ENCODE measurements around the gene HPS6. TPM values are rescaled to one million over a fixed set of nuclear protein-coding genes. Genes with fewer than 3 reads are reported as not detected.
"Not testable (repeated sequence)": the region's sequence is repeated elsewhere in the genome, so short reads cannot be mapped to it uniquely, and the experiment has no call there.

Gene HPS6
- 21.9 TPM for polyA plus RNA-seq (2013, experiment 1 of 2; ENCODE audit: insufficient read length)
- 14.8 TPM for polyA plus RNA-seq (2013, experiment 2 of 2; ENCODE audit: insufficient read length)

DNA sequence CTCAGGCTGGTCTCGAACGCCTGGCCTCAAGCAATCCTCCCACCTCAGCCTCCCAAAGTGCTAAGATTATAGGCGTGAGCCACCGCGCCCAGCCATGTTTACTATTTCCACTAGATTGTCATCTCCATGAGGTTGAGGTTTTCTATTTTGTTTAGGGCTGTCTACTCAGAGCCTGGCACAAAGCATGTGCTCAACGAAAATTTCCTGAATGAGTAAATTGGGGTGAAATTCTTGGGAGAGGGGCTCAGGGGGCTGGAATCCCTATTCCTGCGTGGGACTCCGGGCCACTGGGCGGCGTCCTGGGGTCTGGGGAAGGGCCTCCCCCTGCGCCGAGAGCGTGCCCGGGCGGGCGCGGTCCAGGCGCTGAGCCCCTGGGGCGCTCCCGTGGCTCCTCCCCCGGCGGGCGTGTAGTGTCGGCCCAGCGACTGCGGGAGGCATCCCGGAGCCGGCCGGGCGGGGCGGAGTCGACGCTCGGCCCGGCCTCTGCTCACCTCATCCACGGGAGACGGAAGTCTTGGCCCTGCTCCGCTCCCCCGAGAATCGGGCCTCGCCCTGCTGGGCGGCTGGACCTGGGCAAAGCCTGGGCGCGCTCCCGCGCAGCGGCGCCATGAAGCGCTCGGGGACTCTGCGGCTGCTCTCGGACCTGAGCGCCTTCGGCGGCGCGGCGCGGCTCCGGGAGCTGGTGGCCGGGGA, at the start of gene HPS6:
HPS6 (plus strand) TSS at position 482 of the 693 bp plus-strand sequence; CDS start at position 608, 126 bp downstream.
- DNase-seq = peak; percentile 91

DNA sequence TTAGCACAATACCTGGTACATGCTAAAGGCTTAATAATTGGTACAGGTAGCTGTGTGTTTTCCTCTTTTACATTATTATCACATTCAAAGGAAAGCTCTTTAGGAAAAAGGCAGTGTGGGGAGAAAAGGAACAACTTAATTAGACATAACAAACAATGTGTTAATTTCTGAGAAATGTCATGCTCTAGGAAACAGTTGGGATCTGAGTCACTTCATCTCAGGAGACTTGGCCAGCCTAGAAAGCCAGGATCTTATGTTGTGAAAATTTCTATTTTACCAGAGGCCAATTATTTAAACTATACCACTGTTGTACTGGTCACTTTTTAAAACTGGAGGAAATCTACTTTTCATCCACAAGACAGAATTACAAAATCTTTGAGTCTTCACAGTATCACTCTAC, 48.7 kb upstream of the HPS6 start:
- DNase-seq = no peak

GRCh38 chr10:102017295-102017694, 47.9 kb upstream of the HPS6 start:
- no peak for DNase-seq

- no peak for DNase-seq
These were observed 44.2 kb upstream of the HPS6 start for GRCh38 chr10:102020938-102021337.

DNA sequence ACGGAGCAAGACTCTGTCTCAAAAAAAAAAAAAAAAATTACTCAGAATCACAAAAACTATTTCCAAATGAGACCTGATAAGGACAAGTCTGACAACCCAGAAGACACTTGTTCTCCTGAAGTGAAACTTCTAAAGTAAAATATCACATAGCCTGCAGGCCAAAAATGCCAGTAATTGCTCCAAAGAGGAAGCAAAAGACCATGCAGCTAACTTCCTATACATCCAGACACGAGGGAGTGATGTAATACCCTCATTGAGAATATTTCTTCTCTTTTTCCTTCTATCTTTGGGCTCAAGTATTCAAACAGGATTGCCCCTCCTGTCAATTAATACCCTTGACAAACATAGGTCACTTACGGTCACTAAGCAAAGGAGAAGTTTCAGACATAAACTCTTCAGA, 40.4 kb upstream of the HPS6 start:
- no peak for DNase-seq

- no peak for DNase-seq
These were observed 37.9 kb upstream of the HPS6 start for GRCh38 chr10:102027261-102027660.

GRCh38 chr10:102033787-102034186, 31.4 kb upstream of the HPS6 start:
- no peak for DNase-seq

DNA sequence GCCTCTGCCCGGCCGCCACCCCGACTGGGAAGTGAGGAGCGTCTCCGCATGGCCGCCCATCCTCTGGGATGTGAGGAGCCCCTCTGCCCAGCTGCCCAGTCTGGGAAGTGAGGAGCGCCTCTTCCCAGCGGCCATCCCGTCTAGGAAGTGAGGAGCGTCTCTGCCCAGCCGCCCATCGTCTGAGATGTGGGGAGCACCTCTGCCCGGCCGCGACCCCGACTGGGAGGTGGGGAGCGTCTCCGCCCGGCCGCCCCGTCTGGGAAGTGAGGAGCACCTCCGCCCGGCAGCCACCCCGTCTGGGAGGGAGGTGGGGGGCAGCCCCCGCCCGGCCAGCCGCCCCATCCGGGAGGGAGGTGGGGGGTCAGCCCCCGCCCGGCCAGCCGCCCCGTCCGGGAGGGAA, 29.3 kb upstream of the HPS6 start:
- DNase-seq = not testable (repeated sequence)

GRCh38 chr10:102038410-102038809, 26.7 kb upstream of the HPS6 start:
- no peak for DNase-seq

DNA sequence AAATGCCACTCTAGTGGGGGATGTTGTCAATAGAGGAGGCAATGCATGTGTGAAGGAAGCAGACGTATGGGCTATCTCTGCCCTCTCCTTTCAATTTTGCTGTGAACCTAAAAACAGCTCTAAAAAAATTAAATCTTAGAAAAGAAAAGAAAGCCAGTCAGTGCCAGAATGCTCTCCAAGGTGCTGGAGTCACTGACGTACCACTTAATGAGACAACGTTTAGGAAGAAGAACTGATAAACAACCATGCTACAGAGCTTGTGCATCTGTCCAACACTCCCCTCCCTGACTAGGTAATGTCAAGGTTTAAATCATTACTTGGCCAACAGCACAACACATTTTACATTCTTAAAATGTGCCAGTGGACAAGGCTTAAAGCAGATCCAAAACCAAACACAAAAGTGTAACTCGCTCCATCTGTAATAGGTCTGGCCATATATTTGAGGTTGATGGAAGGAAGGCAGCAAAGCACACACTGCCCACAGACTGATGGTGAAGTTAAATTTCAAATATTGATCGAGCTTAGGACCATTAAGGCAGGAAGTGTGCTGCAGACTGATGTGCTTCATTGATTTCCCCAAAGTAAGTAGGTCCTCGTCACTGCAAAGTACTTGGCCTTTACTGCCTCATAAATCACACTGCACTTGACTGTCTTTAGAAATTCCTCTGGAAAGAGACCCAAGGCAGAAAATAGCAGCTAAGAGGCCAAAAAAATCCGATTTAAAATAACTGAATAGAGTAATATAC, 24.7 kb upstream of the HPS6 start:
- DNase-seq = peak; percentile 5

DNA sequence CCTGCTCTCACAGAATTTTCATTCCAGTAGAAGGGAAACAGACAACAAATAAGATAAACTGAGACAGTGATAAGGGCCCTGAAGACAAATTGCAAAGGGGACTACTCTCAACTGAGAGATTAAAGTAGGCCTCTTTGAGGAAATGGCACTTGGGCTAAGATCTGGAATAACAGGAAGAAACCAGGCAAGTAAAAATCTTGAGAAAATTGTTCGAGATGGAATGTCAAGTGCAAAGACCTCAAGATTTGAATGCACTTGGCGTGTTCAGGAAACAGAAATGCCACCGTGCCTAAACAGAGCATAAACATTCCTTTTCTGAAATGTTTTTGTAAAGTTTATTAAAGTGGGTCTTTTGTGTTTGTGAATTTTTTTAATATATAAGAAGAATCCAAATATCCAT, 19.9 kb upstream of the HPS6 start:
- no peak for DNase-seq

DNA sequence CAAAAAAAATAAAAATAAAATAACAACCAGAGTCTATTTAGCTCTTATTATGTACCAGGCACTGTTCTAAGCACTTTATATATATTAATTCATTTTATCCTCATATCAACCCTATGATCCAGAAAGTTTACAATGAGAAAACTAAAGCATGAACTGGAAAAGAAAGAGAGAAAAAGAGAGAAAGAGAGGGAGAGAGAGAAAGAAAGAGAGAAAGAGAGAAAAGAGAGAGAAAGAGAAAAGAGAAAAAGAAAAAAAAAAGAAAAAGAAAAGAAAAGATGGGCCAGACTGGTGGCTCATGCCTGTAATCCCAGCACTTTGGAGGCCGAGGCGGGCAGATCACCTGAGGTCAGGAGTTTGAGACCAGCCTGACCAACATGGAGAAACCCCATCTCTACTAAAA, 19.1 kb upstream of the HPS6 start:
- DNase-seq = no peak

DNA sequence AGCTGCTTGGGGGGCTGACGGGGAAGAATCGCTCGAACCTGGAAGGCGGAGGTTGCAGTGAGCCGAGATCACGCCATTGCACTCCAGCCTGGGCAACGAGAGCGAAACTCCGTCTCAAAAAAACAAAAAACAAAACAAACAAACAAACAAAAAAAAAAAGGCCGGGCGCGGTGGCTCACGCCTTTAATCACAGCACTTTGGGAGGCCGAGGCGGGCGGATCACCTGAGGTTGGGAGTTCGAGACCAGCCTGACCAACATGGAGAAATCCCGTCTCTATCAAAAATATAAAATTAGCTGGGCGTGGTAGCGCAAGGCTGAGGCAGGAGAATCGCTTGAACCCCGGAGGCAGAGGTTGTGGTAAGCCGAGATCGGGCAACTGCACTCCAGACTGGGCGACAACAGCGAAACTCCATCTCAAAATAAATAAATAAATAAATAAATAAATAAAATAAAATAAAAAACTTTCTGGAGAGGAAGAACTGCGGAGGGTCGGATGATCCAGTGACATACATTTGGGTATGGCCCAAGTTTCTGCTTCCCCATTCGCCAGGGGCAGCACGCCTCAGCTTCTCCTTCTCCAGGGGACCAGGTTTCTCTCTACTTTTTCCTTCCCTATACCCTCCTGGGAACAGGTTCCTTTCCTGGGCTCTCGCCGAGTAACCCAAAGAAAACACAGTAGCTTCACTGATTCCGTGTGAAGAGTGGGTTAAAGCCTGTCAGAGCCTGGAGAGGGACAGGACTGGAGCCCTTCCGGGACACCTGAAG, 10.1 kb upstream of the HPS6 start:
- peak; percentile 29 for DNase-seq

DNA sequence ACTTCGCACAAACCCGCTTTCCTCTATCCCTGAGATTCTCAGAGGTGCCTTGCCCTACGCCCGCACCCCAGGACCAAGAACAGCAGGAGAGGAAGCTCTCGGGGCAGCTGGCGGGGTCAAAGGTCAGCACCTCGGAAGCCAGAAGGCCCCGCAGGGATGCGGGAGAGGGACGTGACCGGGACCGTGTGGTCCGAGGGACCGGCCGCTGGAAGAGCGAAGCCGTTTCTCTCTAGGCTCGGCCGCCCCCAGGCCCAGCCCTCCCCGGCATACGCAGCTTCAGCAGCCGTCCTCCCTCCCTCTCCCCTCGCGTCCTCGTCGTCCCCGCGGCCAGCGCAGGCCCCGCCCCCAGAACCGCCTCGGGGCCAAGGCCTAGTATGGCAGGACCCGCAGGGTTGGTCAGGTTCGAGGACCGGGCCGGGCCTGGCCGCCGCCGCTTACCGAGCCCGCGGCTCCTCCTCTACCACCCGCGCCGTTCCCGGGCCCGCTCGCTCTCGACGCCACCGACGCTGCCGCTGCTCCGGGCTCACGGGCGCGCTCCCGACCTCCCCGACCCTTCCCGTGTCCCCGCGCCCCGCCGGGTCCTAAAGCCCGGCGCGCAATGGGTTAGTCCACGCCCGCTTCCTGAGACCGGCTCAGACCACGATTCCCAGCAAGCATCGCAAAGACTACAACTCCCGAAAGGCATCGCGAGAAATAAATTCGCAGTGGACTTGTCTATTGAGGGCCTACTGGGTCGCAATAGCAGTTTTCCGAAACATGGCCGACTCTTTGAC, 9.3 kb upstream of the HPS6 start, which contains the start of gene ARMH3:
ARMH3 (minus strand) TSS at position 527 of the 773 bp plus-strand sequence. CDS start 16,059 bp downstream, outside the sequence.
- DNase-seq = peak; percentile 99

DNA sequence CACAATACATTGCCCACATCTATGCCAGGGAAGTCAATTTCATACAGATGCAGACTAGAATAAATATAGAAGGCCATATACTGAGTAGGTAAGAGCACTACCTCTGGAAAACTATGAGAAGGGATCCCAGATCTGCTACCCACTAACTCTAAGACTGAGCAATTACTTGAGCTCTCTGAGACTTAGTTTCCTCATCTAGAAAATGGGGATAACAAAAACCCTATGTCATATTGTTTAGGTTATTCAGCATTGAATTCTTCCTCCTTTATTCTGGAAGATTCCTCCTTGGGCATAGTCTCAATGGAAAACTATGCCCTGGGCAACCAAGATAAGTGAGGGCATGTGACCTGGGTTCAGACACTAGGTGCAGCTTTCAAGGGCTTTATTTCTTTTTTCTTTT, 5.2 kb upstream of the HPS6 start:
- no peak for DNase-seq

DNA sequence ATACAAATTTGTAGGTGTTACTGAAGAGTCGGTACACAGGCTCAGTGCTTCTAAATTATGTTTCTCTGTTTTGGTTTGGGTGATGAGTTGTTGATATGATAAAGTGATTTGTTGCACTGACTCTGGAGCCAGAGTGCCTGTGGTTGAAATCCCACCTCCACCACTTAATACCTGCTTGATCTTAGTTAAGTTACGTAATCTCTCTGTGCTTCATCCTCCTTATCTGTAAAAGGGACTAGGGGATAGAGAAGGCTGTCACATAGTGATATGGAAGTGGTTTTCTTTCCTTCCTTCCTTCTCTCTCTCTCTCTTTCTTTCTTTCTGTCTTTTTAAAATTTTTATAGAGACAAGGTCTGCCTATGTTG, 664 bp upstream of the HPS6 start:
- DNase-seq = no peak

- DNase-seq = peak; percentile 25
These were observed 631 bp downstream of the HPS6 start for GRCh38 chr10:102065561-102066398.

DNA sequence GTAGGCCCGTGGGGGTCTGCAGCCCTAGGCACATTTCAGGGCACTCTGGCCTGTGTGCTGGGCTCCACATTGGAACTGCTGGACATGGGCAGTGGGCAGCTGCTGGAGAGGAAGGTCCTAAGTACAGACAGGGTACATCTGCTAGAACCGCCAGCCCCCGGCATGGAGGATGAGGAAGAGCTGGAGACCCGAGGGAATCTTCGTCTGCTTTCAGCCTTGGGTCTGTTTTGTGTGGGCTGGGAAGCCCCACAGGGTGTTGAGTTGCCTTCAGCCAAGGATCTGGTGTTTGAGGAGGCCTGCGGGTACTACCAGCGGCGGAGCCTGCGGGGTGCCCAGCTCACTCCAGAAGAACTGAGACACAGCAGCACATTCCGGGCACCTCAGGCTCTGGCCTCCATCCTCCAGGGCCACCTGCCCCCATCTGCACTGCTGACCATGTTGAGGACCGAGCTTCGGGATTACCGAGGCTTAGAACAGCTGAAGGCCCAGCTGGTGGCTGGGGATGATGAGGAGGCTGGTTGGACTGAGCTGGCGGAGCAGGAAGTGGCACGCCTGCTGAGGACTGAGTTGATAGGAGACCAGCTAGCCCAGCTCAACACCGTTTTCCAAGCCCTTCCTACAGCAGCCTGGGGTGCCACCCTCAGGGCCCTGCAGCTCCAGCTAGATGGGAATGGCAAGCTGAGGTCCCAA, 1.4 kb downstream of the HPS6 start:
- DNase-seq = no peak

DNA sequence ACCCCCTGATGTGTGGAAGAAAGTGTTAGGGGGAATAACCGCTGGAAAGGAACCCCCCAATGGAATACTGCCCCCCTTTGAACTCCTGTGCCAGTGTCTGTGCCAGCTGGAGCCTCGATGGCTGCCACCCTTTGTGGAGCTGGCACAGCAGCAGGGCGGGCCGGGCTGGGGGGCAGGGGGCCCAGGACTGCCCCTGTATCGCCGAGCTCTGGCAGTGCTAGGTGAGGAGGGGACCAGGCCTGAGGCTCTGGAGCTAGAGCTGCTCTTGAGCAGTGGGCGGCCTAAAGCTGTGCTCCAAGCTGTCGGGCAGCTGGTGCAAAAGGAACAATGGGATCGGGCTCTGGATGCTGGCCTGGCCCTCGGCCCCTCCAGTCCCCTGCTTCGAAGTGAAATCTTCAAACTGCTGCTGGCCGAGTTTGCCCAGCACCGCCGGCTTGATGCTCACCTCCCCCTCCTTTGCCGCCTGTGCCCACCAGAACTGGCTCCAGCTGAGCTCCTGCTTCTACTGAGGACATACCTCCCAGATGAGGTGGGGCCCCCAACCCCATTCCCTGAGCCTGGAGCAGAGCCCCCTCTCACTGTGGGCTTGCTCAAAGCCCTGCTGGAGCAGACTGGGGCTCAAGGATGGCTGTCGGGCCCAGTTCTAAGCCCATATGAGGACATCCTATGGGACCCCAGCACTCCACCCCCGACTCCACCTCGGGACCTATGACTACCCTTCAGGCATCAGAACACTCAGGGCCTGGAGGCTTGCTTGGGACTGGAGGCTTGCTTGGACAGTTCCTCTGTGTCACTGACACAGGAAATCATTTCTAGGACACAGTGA, 2.2 kb downstream of the HPS6 start:
- no peak for DNase-seq

GRCh38 chr10:102068216-102068615, 3.1 kb downstream of the HPS6 start:
- no peak for DNase-seq
